ENCODE data around the gene GRIK4. TPM values are rescaled to one million over a fixed set of nuclear protein-coding genes. Genes with fewer than 3 reads are reported as not detected.
"Not testable (repeated sequence)": the region's sequence is repeated elsewhere in the genome, so short reads cannot be mapped to it uniquely, and the experiment has no call there.

Gene GRIK4
- total RNA-seq, 1 donor from 2014 or later = 2.2 TPM

GRCh38 chr11:121018746-121019145 is 507.2 kb downstream of the GRIK4 start:
- Mint-ChIP-seq H3K27ac (no peak overlapping the region), H3K36me3 (no peaks in the 10 kb centered on the region), H3K9me3 (no peaks in the 10 kb centered on the region), H3K27me3 (ENCODE audit: low read depth) (peaks cover 30% of the 10 kb centered on the region), H3K4me3 (no peak overlapping the region), H3K4me1 (no peaks in the 10 kb centered on the region)
- TF ChIP-seq CTCF (IDR thresholded peaks at IDR 0.05; ENCODE audit: unreplicated experiment) = no peak
- no peak for DNase-seq (ENCODE audit: low spot score in 2 of 2, unreplicated experiment in 2 of 2)

GRCh38 chr11:121021718-121022117 is 510.2 kb downstream of the GRIK4 start:
- not testable (repeated sequence) for H3K27ac Mint-ChIP-seq; H3K9me3 Mint-ChIP-seq; H3K36me3 Mint-ChIP-seq; DNase-seq (ENCODE audit: low spot score in 2 of 2, unreplicated experiment in 2 of 2); H3K4me3 Mint-ChIP-seq
- peaks cover 25% of the 10 kb centered on the region for H3K27me3 Mint-ChIP-seq (ENCODE audit: low read depth)
- peaks cover 15% of the 10 kb centered on the region for H3K4me1 Mint-ChIP-seq

- peak; percentile 82 to 88 for DNase-seq (ENCODE audit: low spot score in 2 of 2, unreplicated experiment in 2 of 2)
- Mint-ChIP-seq H3K36me3 (no peaks in the 10 kb centered on the region), H3K4me1 (peaks cover 15% of the 10 kb centered on the region), H3K27ac (peak within 1 kb of the TSS; percentile 81), H3K9me3 (no peaks in the 10 kb centered on the region), H3K27me3 (ENCODE audit: low read depth) (peaks cover 11% of the 10 kb centered on the region), H3K4me3 (peak within 1 kb of the TSS; percentile 87)
- TF ChIP-seq CTCF (IDR thresholded peaks at IDR 0.05; ENCODE audit: unreplicated experiment) = no peak
These were observed 512.6 kb downstream of the GRIK4 start, which contains the start of gene TBCEL for GRCh38 chr11:121023848-121024751. Gene TBCEL, plus strand, starts transcription at chr11:121024102. Its CDS starts 21,589 bp downstream, at chr11:121045691.

GRCh38 chr11:121024989-121025388 is 513.4 kb downstream of the GRIK4 start:
- peaks cover 15% of the 10 kb centered on the region for H3K4me1 Mint-ChIP-seq
- H3K9me3 Mint-ChIP-seq = no peaks in the 10 kb centered on the region
- TF ChIP-seq CTCF (IDR thresholded peaks at IDR 0.05; ENCODE audit: unreplicated experiment) = no peak
- peak overlapping the region; percentile 87 for H3K4me3 Mint-ChIP-seq
- H3K27me3 Mint-ChIP-seq (ENCODE audit: low read depth) = peaks cover 5% of the 10 kb centered on the region
- peaks cover 2% of the 10 kb centered on the region for H3K36me3 Mint-ChIP-seq
- H3K27ac Mint-ChIP-seq = peak overlapping the region; percentile 68
- no peak for DNase-seq (ENCODE audit: low spot score in 2 of 2, unreplicated experiment in 2 of 2)

- H3K9me3 Mint-ChIP-seq = no peaks in the 10 kb centered on the region
- DNase-seq (ENCODE audit: low spot score in 2 of 2, unreplicated experiment in 2 of 2) = no peak
- peaks cover 15% of the 10 kb centered on the region for H3K4me1 Mint-ChIP-seq
- H3K36me3 Mint-ChIP-seq = peaks cover 9% of the 10 kb centered on the region
- H3K27me3 Mint-ChIP-seq (ENCODE audit: low read depth) = no peaks in the 10 kb centered on the region
- H3K27ac Mint-ChIP-seq = no peak overlapping the region
- H3K4me3 Mint-ChIP-seq = no peak overlapping the region
- no peak for TF ChIP-seq CTCF (IDR thresholded peaks at IDR 0.05; ENCODE audit: unreplicated experiment)
These were observed 517.6 kb downstream of the GRIK4 start for GRCh38 chr11:121029153-121029552.

- TF ChIP-seq CTCF (IDR thresholded peaks at IDR 0.05; ENCODE audit: unreplicated experiment) = no peak
- no peak overlapping the region for H3K4me3 Mint-ChIP-seq
- peaks cover 9% of the 10 kb centered on the region for H3K36me3 Mint-ChIP-seq
- no peaks in the 10 kb centered on the region for H3K27me3 Mint-ChIP-seq (ENCODE audit: low read depth)
- no peak overlapping the region for H3K27ac Mint-ChIP-seq
- DNase-seq (ENCODE audit: low spot score in 2 of 2, unreplicated experiment in 2 of 2) = no peak
- H3K9me3 Mint-ChIP-seq = no peaks in the 10 kb centered on the region
- H3K4me1 Mint-ChIP-seq = peaks cover 10% of the 10 kb centered on the region
These were observed 518.4 kb downstream of the GRIK4 start for GRCh38 chr11:121029813-121030445.

Data from mesothelial cell of epicardium (in vitro differentiated cells).